IMR-90 (cell line): Measurements from ENCODE around the gene PAFAH2. TPM values are rescaled to one million over a fixed set of nuclear protein-coding genes. Genes with fewer than 3 reads are reported as not detected.

Experiments
- ATAC-seq: fragments of 200-7000 bp; cut with Tn5 transposase; 2 replicates; pipeline ENCODE4 v1.9.1; 2020; ENCODE audit warnings: low read depth, mild to moderate bottlenecking, moderate library complexity
- BruUV-seq: library from RNA; stranded (reverse); fragments of 400-500 nt; replicated peaks from 2 replicates; lab custom pipeline; 2021; lab: Mats Ljungman, UMichigan
- CTCF ChIA-PET: fragments of 300-600 bp; formaldehyde crosslinking; extraction: SDS; loops from one replicate; lab custom pipeline; 2021; ENCODE audit warnings: antibody characterized with exemption; lab: Yijun Ruan, JAX
- POLR2A ChIA-PET: fragments of 300-600 bp; sonication (Branson Sonifier 250); formaldehyde crosslinking; loops from one replicate; lab custom pipeline; 2022; ENCODE audit warnings: antibody characterized with exemption; ENCODE audit not compliant: unreplicated experiment; lab: Charles Lee
- DNase-seq: peaks from one replicate; pipeline ENCODE4 v3.0.0; 2013
- H2AFZ ChIP-seq: replicated peaks from 2 replicates; pipeline ENCODE3; 2013; ENCODE audit warnings: low read length, mild to moderate bottlenecking; ENCODE audit not compliant: poor library complexity
- H2AK5ac ChIP-seq: 2 replicates; pipeline ENCODE4 v1.6.1; 2013; ENCODE audit warnings: low read depth, low read length, inconsistent platforms
- H2AK9ac ChIP-seq: replicated peaks from 2 replicates; pipeline ENCODE3; 2013; ENCODE audit warnings: mild to moderate bottlenecking, low read depth, low read length, moderate library complexity; ENCODE audit not compliant: poor library complexity
- H2BK120ac ChIP-seq: 2 replicates; pipeline ENCODE4 v1.6.1; 2013; ENCODE audit warnings: low read depth, low read length, inconsistent platforms
- H2BK15ac ChIP-seq: 3 replicates; pipeline ENCODE4 v1.6.1; 2013; ENCODE audit warnings: low read depth, low read length, inconsistent platforms
- H2BK20ac ChIP-seq: 2 replicates; pipeline ENCODE4 v1.6.1; 2013; ENCODE audit warnings: low read depth, mild to moderate bottlenecking, inconsistent platforms, low read length, moderate library complexity
- H2BK5ac ChIP-seq: 2 replicates; pipeline ENCODE4 v1.6.1; 2013; ENCODE audit warnings: mild to moderate bottlenecking, low read depth, low read length, inconsistent platforms; ENCODE audit not compliant: poor library complexity, severe bottlenecking
- H3K14ac ChIP-seq: replicated peaks from 2 replicates; pipeline ENCODE4 v1.6.1; 2013; ENCODE audit warnings: low read depth, low read length, inconsistent platforms
- H3K18ac ChIP-seq: 2 replicates; pipeline ENCODE4 v1.6.1; 2013; ENCODE audit warnings: low read depth, low read length, control low read depth
- H3K23ac ChIP-seq: 2 replicates; pipeline ENCODE4 v1.6.1; 2013; ENCODE audit warnings: low read depth, low read length, inconsistent platforms
- H3K27ac ChIP-seq: 2 replicates; pipeline ENCODE4 v1.5.1; 2013; ENCODE audit warnings: mild to moderate bottlenecking, control low read depth, low read length; ENCODE audit not compliant: insufficient read depth
- H3K27me3 ChIP-seq: 2 replicates; pipeline ENCODE4 v1.6.1; 2013; ENCODE audit warnings: low read length; ENCODE audit not compliant: control insufficient read depth, insufficient read depth
- H3K36me3 ChIP-seq: 2 replicates; pipeline ENCODE4 v1.6.1; 2013; ENCODE audit warnings: low read length, mixed read lengths; ENCODE audit not compliant: control insufficient read depth, insufficient read depth
- H3K4ac ChIP-seq: 2 replicates; pipeline ENCODE4 v1.6.1; 2013; ENCODE audit warnings: low read depth, low read length, inconsistent platforms
- H3K4me1 ChIP-seq: 2 replicates; pipeline ENCODE4 v1.6.1; 2013; ENCODE audit warnings: low read length, mixed read lengths; ENCODE audit not compliant: control insufficient read depth, insufficient read depth
- H3K4me2 ChIP-seq: 2 replicates; pipeline ENCODE4 v1.6.1; 2013; ENCODE audit warnings: low read depth, mild to moderate bottlenecking, control low read depth, low read length, moderate library complexity
- H3K4me3 ChIP-seq: 2 replicates; pipeline ENCODE4 v1.5.1; 2013; ENCODE audit warnings: low read depth, mild to moderate bottlenecking, control low read depth, low read length, moderate library complexity; ENCODE audit not compliant: insufficient read depth
- H3K56ac ChIP-seq: 2 replicates; pipeline ENCODE4 v1.6.1; 2013; ENCODE audit warnings: low read length, inconsistent platforms; ENCODE audit not compliant: insufficient read depth; ENCODE audit errors: extremely low read depth
- H3K79me1 ChIP-seq, 2 experiments: 2 replicates each; pipeline ENCODE4 v1.6.1; 2013; ENCODE audit warnings: low read length in 2 of 2, inconsistent platforms in 1 of 2, low read depth in 1 of 2
- H3K9ac ChIP-seq: 2 replicates; pipeline ENCODE4 v1.6.1; 2013; ENCODE audit warnings: low read depth, low read length, control low read depth
- H3K9me1 ChIP-seq: 2 replicates; pipeline ENCODE4 v1.6.1; 2013; ENCODE audit warnings: low read length, inconsistent platforms; ENCODE audit not compliant: insufficient read depth
- H3K9me3 ChIP-seq: 2 replicates; pipeline ENCODE4 v1.6.1; 2013; ENCODE audit warnings: low read length; ENCODE audit not compliant: control insufficient read depth, insufficient read depth
- H4K20me1 ChIP-seq: 2 replicates; pipeline ENCODE4 v1.6.1; 2013; ENCODE audit warnings: low read length, inconsistent platforms; ENCODE audit not compliant: insufficient read depth
- H4K5ac ChIP-seq: 2 replicates; pipeline ENCODE4 v1.6.1; 2013; ENCODE audit warnings: mild to moderate bottlenecking, low read depth, low read length, control low read depth
- H4K8ac ChIP-seq, 2 experiments: 2 replicates each; pipeline ENCODE4 v1.6.1; 2013; ENCODE audit warnings: low read depth in 2 of 2, low read length in 2 of 2, control low read depth in 1 of 2, inconsistent platforms in 1 of 2
- H4K91ac ChIP-seq: 2 replicates; pipeline ENCODE4 v1.6.1; 2013; ENCODE audit warnings: low read depth, low read length, inconsistent platforms; ENCODE audit not compliant: insufficient read depth
- BHLHE40 ChIP-seq: fragments of 150-350 bp; IDR thresholded peaks from 2 replicates; pipeline ENCODE4 v1.6.1; 2016; ENCODE audit warnings: mild to moderate bottlenecking, low read depth, low read length
- CHD1 ChIP-seq: IDR thresholded peaks from 2 replicates; pipeline ENCODE4 v1.6.1; 2012; ENCODE audit warnings: low read depth, low read length, improper control_type of control experiment
- ELK1 ChIP-seq: fragments of 150-350 bp; IDR thresholded peaks from 2 replicates; pipeline ENCODE4 v1.6.1; 2016; ENCODE audit warnings: low read depth, mild to moderate bottlenecking, low read length, moderate library complexity, borderline replicate concordance
- FOS ChIP-seq: fragments of 150-350 bp; IDR thresholded peaks from 2 replicates; pipeline ENCODE4 v1.6.1; 2016; ENCODE audit warnings: low read depth, low read length
- MAFK ChIP-seq: IDR thresholded peaks from 2 replicates; pipeline ENCODE4 v1.6.1; 2012; ENCODE audit warnings: low read depth, low read length, improper control_type of control experiment
- MAZ ChIP-seq: IDR thresholded peaks from 2 replicates; pipeline ENCODE4 v1.6.1; 2012; ENCODE audit warnings: low read depth, mild to moderate bottlenecking, low read length, improper control_type of control experiment, moderate library complexity, borderline replicate concordance
- MXI1 ChIP-seq: IDR thresholded peaks from 2 replicates; pipeline ENCODE4 v1.6.1; 2012; ENCODE audit warnings: low read depth, mild to moderate bottlenecking, low read length, moderate library complexity, borderline replicate concordance
- NFE2L2 ChIP-seq: fragments of 150-350 bp; IDR thresholded peaks from 2 replicates; pipeline ENCODE4 v1.6.1; 2016; ENCODE audit warnings: low read depth, mild to moderate bottlenecking, low read length
- POLR2A ChIP-seq: IDR thresholded peaks from 2 replicates; pipeline ENCODE4 v1.6.1; 2012; ENCODE audit warnings: mild to moderate bottlenecking, low read depth, low read length
- RAD21 ChIP-seq: IDR thresholded peaks from 2 replicates; pipeline ENCODE4 v1.6.1; 2012; ENCODE audit warnings: low read length, improper control_type of control experiment
- RCOR1 ChIP-seq: IDR thresholded peaks from 2 replicates; pipeline ENCODE4 v1.6.1; 2012; ENCODE audit warnings: mild to moderate bottlenecking, low read length, improper control_type of control experiment; ENCODE audit not compliant: insufficient replicate concordance
- RFX5 ChIP-seq: IDR thresholded peaks from 2 replicates; pipeline ENCODE4 v1.8.0; 2012; ENCODE audit warnings: low read depth, mild to moderate bottlenecking, low read length, moderate library complexity
- SMC3 ChIP-seq: fragments of 150-350 bp; IDR thresholded peaks from 2 replicates; pipeline ENCODE4 v1.6.1; 2016; ENCODE audit warnings: low read depth, mild to moderate bottlenecking, antibody characterized with exemption, low read length, moderate library complexity
- WGBS, 2 experiments: methylation state at CpG; one replicate each; pipeline versions ENCODE4 v1.1.5 to v1.1.7; 2013; ENCODE audit warnings: missing lambda C conversion rate in 2 of 2; ENCODE audit not compliant: insufficient read length in 1 of 2; ENCODE audit errors: extremely low coverage in 2 of 2; 5-methylcytosine and 5-hydroxymethylcytosine counted together
- dilution Hi-C: fragments of 300-500 bp; cut with HindIII; formaldehyde crosslinking; loops from one replicate; pipeline ENCODE4 v1.14.3; 2018; ENCODE audit warnings: low sequenced_read_pairs; ENCODE audit not compliant: unreplicated experiment
- in situ Hi-C: fragments of 300-500 bp; cut with MboI; formaldehyde crosslinking; loops from 3 replicates; pipeline ENCODE4 v1.14.3; 2019; ENCODE audit warnings: low sequenced_read_pairs, inconsistent platforms, mixed read lengths
- intact Hi-C: fragments of 100-400 bp; cut with micrococcal nuclease; formaldehyde crosslinking; loops from 2 replicates; pipeline ENCODE4 v1.10.0; 2022
- polyA plus RNA-seq, 3 experiments: library from polyadenylated mRNA; depleted of rRNA; stranded (reverse); fragments of >200 nt; gene quantifications; 2 replicates each; pipeline ENCODE4 v1.2.3, GENCODE V29; 2012; ENCODE audit warnings: low replicate concordance in 1 of 3
- total RNA-seq: library from RNA; depleted of rRNA; stranded (reverse); fragments of >200 nt; gene quantifications from 2 replicates; pipeline ENCODE4 v1.2.3, GENCODE V29; 2012
- TF ChIP-seq, protein P1 (sequence below): conservative IDR thresholded peaks from 2 replicates; pipeline ENCODE4 v1.5.1; 2012; ENCODE audit warnings: mild to moderate bottlenecking, low read depth, low read length, improper control_type of control experiment

The PAFAH2 gene
- total and polyA plus RNA-seq, 2 of the 4 experiments (the other 2 are of a cell fraction), result 8.3 to 12.2 TPM

DNA sequence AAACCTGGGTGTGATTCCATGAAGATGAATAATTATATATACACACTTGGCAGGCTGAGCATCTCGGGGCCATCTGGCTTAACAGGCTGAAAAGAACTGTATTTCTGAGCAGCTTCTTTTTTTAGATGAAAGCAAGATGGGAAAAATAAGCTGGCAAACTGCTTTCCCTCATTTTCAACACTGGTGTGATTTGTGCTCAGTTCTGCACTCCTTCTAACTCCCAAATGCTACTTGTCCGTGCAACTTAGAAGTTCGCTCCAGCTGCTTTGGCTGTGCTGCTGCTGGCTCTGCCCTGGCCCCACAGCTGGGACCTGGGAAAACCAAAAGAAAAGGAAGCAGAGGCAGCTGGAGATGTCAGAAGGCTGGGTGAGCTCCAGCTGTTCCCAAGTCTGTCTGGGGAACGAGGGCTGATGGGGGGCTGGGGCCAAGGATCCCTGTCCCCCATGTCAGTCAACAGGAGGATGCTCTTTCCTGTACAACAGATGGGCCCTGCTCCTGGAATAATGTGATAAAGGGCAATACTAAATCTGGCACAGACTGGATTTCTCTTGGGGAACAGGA, 44.9 kb downstream of the PAFAH2 start:
- no TSS peak for BruUV-seq
- dilution Hi-C loops, result no loop called here

More for the DNA sequence above, 44.9 kb downstream of the PAFAH2 start:
- Histone ChIP-seq H3K4ac (no peak overlapping the region), H2AK9ac (no peak overlapping the region), H3K27ac (no peak overlapping the region), H3K9ac (no peak overlapping the region), H3K4me2 (peak overlapping the region; percentile 11), H3K79me1 (no peaks in the 10 kb centered on the region), H3K18ac (no peak overlapping the region), H4K20me1 (no peaks in the 10 kb centered on the region), H4K8ac (no peak overlapping the region), H2AFZ (peak overlapping the region; percentile 60), H2AK5ac (no peak overlapping the region), H3K4me1 (peaks cover 11% of the 10 kb centered on the region), H3K4me3 (no peak overlapping the region), H3K27me3 (no peaks in the 10 kb centered on the region), H2BK120ac (peak overlapping the region; percentile 27; the same call in 1 of the 2 replicates), H2BK5ac (no peak overlapping the region), H2BK20ac (no peak overlapping the region), H3K14ac (no peak overlapping the region), H3K36me3 (no peaks in the 10 kb centered on the region), H3K9me3 (no peaks in the 10 kb centered on the region), H4K5ac (no peak overlapping the region), H2BK15ac (no peak overlapping the region), H3K9me1 (peaks cover 5% of the 10 kb centered on the region; the same call in 1 of the 2 replicates), H3K23ac (no peak overlapping the region), H4K91ac (no peak overlapping the region), H3K56ac (no peak overlapping the region)
- in situ Hi-C loops (no loop called here), intact Hi-C loops (no loop called here)
- TF ChIP-seq, protein P1, sequence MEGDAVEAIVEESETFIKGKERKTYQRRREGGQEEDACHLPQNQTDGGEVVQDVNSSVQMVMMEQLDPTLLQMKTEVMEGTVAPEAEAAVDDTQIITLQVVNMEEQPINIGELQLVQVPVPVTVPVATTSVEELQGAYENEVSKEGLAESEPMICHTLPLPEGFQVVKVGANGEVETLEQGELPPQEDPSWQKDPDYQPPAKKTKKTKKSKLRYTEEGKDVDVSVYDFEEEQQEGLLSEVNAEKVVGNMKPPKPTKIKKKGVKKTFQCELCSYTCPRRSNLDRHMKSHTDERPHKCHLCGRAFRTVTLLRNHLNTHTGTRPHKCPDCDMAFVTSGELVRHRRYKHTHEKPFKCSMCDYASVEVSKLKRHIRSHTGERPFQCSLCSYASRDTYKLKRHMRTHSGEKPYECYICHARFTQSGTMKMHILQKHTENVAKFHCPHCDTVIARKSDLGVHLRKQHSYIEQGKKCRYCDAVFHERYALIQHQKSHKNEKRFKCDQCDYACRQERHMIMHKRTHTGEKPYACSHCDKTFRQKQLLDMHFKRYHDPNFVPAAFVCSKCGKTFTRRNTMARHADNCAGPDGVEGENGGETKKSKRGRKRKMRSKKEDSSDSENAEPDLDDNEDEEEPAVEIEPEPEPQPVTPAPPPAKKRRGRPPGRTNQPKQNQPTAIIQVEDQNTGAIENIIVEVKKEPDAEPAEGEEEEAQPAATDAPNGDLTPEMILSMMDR, result no peak
- TF ChIP-seq NFE2L2, result no peak
- no peak for TF ChIP-seq ELK1
- TF ChIP-seq MAZ, result no peak
- no peak for TF ChIP-seq MAFK
- no peak for TF ChIP-seq CHD1
- TF ChIP-seq SMC3, result no peak
- no peak for TF ChIP-seq RCOR1
- no peak for TF ChIP-seq POLR2A
- TF ChIP-seq BHLHE40, result no peak
- TF ChIP-seq RFX5, result no peak
- TF ChIP-seq MXI1, result no peak
- TF ChIP-seq RAD21, result no peak
- TF ChIP-seq FOS, result no peak
- ATAC-seq, result peak; percentile 69
- ChIA-PET POLR2A (no interaction called here), CTCF (interaction anchor here (0.7 kb wide), 1 partner anchor 11 kb away, joined by 3 read pairs; no protein-coding TSS in a partner anchor)
- peak; percentile 58 for DNase-seq
- WGBS, 2 experiments, result no CpG with 5 or more reads among the region's 4 CpGs
